CD4-positive, alpha-beta T cell (primary cell): ENCODE measurements around the gene CCDC136. TPM values are rescaled to one million over a fixed set of nuclear protein-coding genes. Genes with fewer than 3 reads are reported as not detected.

Experiments used
- ATAC-seq: fragments of 200-7000 bp; cut with Tn5 transposase; one replicate; pipeline ENCODE4 v1.10.0; 2022; ENCODE audit warnings: mild to moderate bottlenecking; ENCODE audit not compliant: poor library complexity
- CTCF ChIA-PET: fragments of 350-600 bp; sonication (Branson Sonifier 250); formaldehyde crosslinking; loops from one replicate; lab custom pipeline; 2021; ENCODE audit warnings: antibody characterized with exemption, inconsistent platforms; lab: Charles Lee
- POLR2A ChIA-PET: fragments of 350-600 bp; sonication (Branson Sonifier 250); formaldehyde crosslinking; loops from one replicate; lab custom pipeline; 2021; ENCODE audit warnings: antibody characterized with exemption, inconsistent platforms; lab: Charles Lee
- DNase-seq, 14 experiments: peaks; one replicate each; pipeline ENCODE4 v3.0.0-alpha.2; 2013 to 2020; ENCODE audit warnings: mixed read lengths in 2 of 14
- H3K27ac ChIP-seq, 2 donors: one replicate each; pipeline versions ENCODE4 v1.5.1 to v1.7.0; 2013; ENCODE audit warnings: low read length in 2 of 2, low read depth in 1 of 2, mild to moderate bottlenecking in 1 of 2
- H3K27me3 ChIP-seq, 2 experiments: 1 replicate in 1 of 2; 2 replicates in 1 of 2; pipeline versions ENCODE4 v1.6.1 to v1.7.0; 2013; ENCODE audit warnings: low read length in 2 of 2, control low read depth in 1 of 2, mild to moderate bottlenecking in 1 of 2, moderate library complexity in 1 of 2; ENCODE audit not compliant: insufficient read depth in 2 of 2, control insufficient read depth in 1 of 2
- H3K36me3 ChIP-seq: one replicate; pipeline ENCODE4 v1.6.1; 2013; ENCODE audit warnings: low read length, control low read depth; ENCODE audit not compliant: insufficient read depth
- H3K4me1 ChIP-seq: one replicate; pipeline ENCODE4 v1.6.1; 2013; ENCODE audit warnings: low read length, control low read depth; ENCODE audit not compliant: insufficient read depth
- H3K4me3 ChIP-seq: one replicate; pipeline ENCODE4 v1.5.1; 2013; ENCODE audit warnings: mild to moderate bottlenecking, low read length, moderate library complexity
- H3K9me3 ChIP-seq, 2 experiments: 1 replicate in 1 of 2; 2 replicates in 1 of 2; pipeline versions ENCODE4 v1.6.1 to v1.7.0; 2013; ENCODE audit warnings: low read length in 2 of 2, mild to moderate bottlenecking in 2 of 2, control low read depth in 1 of 2, moderate library complexity in 1 of 2; ENCODE audit not compliant: control insufficient read depth in 1 of 2, insufficient read depth in 1 of 2
- H3K27ac Mint-ChIP-seq: one replicate; pipeline ENCODE4 v1.8.0; 2020; ENCODE audit warnings: mixed read lengths
- H3K27me3 Mint-ChIP-seq: one replicate; pipeline ENCODE4 v1.8.0; 2021; ENCODE audit warnings: mixed read lengths
- H3K36me3 Mint-ChIP-seq: one replicate; pipeline ENCODE4 v1.8.0; 2021; ENCODE audit warnings: low read depth, mixed read lengths
- H3K4me1 Mint-ChIP-seq: one replicate; pipeline ENCODE4 v1.8.0; 2021; ENCODE audit warnings: low read depth, mixed read lengths
- H3K4me3 Mint-ChIP-seq: one replicate; pipeline ENCODE4 v1.8.0; 2020; ENCODE audit warnings: mild to moderate bottlenecking, mixed read lengths
- H3K9me3 Mint-ChIP-seq: one replicate; pipeline ENCODE4 v1.8.0; 2020; ENCODE audit warnings: mixed read lengths
- intact Hi-C, 2 experiments: fragments of 100-400 bp; cut with DNase I in 1 of 2; cut with micrococcal nuclease in 1 of 2; formaldehyde crosslinking; loops; one replicate each; pipeline versions ENCODE4 v1.15.1 to v1.9.0; 2023 to 2025; cut with DNase I, micrococcal nuclease
- total RNA-seq, 174 experiments: library from RNA in 2 of 174; stranded (reverse) in 2 of 174; gene quantifications; one replicate each; pipeline ENCODE4 v1.2.3 and lab custom pipeline; 2021 to 2026
- TF ChIP-seq, protein P1 (sequence below): fragments of 200-600 bp; IDR thresholded peaks from one replicate; pipeline ENCODE4 v1.8.0; 2022; ENCODE audit warnings: antibody characterized with exemption, mild to moderate bottlenecking

The CCDC136 gene
- total RNA-seq, 2 experiments from 2014 or later: 4.5 to 4.9 TPM

GRCh38 chr7:128744366-128744905 lies 47.3 kb upstream of the CCDC136 start:
- H3K27me3 Mint-ChIP-seq: no peaks in the 10 kb centered on the region
- intact Hi-C loops: loop anchor here in 1 of 2 experiments (5.0 to 10.0 kb wide), 2 partner anchors 308 to 1160 kb away; partner anchors contain the start of genes ARF5 and GCC1
- Histone ChIP-seq H3K36me3 (peaks cover 13% of the 10 kb centered on the region), H3K4me1 (peaks cover 12% of the 10 kb centered on the region), H3K4me3 (no peak overlapping the region), H3K27ac (no peak overlapping the region), H3K27me3 (no peaks in the 10 kb centered on the region), H3K9me3 (no peaks in the 10 kb centered on the region)
- ChIA-PET CTCF (no interaction called here), POLR2A (no interaction called here)
- H3K4me3 Mint-ChIP-seq: no peak overlapping the region
- DNase-seq: no peak
- H3K27ac Mint-ChIP-seq: no peak overlapping the region
- peaks cover 69% of the 10 kb centered on the region for H3K4me1 Mint-ChIP-seq
- H3K9me3 Mint-ChIP-seq: no peaks in the 10 kb centered on the region
- ATAC-seq: no peak
- TF ChIP-seq, protein P1, sequence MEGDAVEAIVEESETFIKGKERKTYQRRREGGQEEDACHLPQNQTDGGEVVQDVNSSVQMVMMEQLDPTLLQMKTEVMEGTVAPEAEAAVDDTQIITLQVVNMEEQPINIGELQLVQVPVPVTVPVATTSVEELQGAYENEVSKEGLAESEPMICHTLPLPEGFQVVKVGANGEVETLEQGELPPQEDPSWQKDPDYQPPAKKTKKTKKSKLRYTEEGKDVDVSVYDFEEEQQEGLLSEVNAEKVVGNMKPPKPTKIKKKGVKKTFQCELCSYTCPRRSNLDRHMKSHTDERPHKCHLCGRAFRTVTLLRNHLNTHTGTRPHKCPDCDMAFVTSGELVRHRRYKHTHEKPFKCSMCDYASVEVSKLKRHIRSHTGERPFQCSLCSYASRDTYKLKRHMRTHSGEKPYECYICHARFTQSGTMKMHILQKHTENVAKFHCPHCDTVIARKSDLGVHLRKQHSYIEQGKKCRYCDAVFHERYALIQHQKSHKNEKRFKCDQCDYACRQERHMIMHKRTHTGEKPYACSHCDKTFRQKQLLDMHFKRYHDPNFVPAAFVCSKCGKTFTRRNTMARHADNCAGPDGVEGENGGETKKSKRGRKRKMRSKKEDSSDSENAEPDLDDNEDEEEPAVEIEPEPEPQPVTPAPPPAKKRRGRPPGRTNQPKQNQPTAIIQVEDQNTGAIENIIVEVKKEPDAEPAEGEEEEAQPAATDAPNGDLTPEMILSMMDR: no peak
- peaks cover 40% of the 10 kb centered on the region for H3K36me3 Mint-ChIP-seq

- intact Hi-C loops: loop anchor here in 1 of 2 experiments (10.0 kb wide), 1 partner anchor 1161 kb away; the partner anchor contains the start of genes ARF5 and GCC1
- H3K4me1 ChIP-seq: peaks cover 5% of the 10 kb centered on the region
- Mint-ChIP-seq H3K9me3 (no peaks in the 10 kb centered on the region), H3K27ac (no peak overlapping the region), H3K27me3 (no peaks in the 10 kb centered on the region), H3K4me3 (no peak overlapping the region), H3K4me1 (peaks cover 57% of the 10 kb centered on the region), H3K36me3 (peaks cover 46% of the 10 kb centered on the region)
- ChIA-PET POLR2A (interaction anchor here (0.6 kb wide), 1 partner anchor 261 kb away, joined by 3 read pairs; no protein-coding TSS in a partner anchor), CTCF (no interaction called here)
- no peak overlapping the region for H3K4me3 ChIP-seq
- no peak for ATAC-seq
- no peak overlapping the region for H3K27ac ChIP-seq
- H3K36me3 ChIP-seq: peaks cover 23% of the 10 kb centered on the region
- DNase-seq: no peak
- H3K9me3 ChIP-seq: no peaks in the 10 kb centered on the region
- no peaks in the 10 kb centered on the region for H3K27me3 ChIP-seq
- TF ChIP-seq, protein P1: no peak
Measured at GRCh38 chr7:128745706-128746105, 46.1 kb upstream of the CCDC136 start.

DNA sequence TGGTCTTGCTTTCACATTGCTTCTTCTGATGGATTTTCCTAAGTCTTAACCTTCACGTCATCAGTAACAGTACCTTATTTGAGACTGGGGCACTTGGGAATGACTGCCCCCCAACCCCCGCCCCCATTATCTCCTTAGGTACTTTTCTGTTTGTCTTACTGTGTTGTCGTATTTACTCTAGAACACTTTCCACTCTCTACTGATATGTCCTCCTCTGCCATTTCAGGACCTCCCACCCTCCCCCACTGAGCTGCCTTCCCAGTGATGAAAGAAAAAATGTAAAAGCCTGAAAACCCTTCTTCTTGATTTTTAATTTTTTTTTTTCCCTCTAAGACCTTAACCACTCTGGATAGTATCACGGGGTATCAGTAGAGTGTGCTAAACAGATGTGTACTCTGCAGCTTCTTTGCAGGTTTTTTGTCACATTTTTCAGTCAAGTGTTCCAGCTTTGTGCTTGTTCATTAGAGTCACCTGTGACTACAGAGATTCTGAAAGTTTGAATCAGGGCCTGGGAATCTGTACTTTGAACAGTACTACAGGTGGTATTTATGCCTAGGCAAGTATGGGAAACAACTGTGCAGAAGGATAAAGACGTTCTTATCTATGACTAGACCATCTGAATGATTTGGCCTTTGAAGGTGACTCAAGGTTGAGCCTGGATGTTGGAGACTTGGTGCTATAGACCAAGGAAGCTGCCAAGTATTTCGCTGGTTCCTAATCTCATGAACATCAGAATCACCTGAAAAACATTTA lies 44.3 kb upstream of the CCDC136 start:
- Histone ChIP-seq H3K9me3 (no peaks in the 10 kb centered on the region), H3K36me3 (peaks cover 32% of the 10 kb centered on the region), H3K27me3 (no peaks in the 10 kb centered on the region), H3K4me3 (no peak overlapping the region), H3K27ac (no peak overlapping the region), H3K4me1 (no peaks in the 10 kb centered on the region)
- no peak for ATAC-seq
- intact Hi-C loops: loop anchor here in 1 of 2 experiments (10.0 kb wide), 1 partner anchor 1163 kb away; the partner anchor contains the start of genes ARF5 and GCC1
- CTCF ChIA-PET: no interaction called here
- Mint-ChIP-seq H3K9me3 (no peaks in the 10 kb centered on the region), H3K27me3 (no peaks in the 10 kb centered on the region), H3K4me1 (peaks cover 39% of the 10 kb centered on the region), H3K36me3 (peaks cover 60% of the 10 kb centered on the region), H3K27ac (no peak overlapping the region), H3K4me3 (no peak overlapping the region)
- TF ChIP-seq, protein P1: no peak
- POLR2A ChIA-PET: interaction anchor here (2.1 kb wide), 1 partner anchor 8 kb away, joined by 12 read pairs; the partner anchor contains the start of gene CALU
- DNase-seq: no peak
